HL-60/S4 treated with retinoic acid at 250 ng/mL for 4 days and 3 days (cell line): Measurements from ENCODE around the gene TRPM2.
"Not testable (repeated sequence)": the region's sequence is repeated elsewhere in the genome, so short reads cannot be mapped to it uniquely, and the experiment has no call there.

Source experiments
- in situ Hi-C: fragments of 300-500 bp; cut with MboI; formaldehyde crosslinking; loops from 2 replicates; pipeline ENCODE4 v1.7.0; 2022; ENCODE audit warnings: low sequenced_read_pairs

TRPM2 gene

DNA sequence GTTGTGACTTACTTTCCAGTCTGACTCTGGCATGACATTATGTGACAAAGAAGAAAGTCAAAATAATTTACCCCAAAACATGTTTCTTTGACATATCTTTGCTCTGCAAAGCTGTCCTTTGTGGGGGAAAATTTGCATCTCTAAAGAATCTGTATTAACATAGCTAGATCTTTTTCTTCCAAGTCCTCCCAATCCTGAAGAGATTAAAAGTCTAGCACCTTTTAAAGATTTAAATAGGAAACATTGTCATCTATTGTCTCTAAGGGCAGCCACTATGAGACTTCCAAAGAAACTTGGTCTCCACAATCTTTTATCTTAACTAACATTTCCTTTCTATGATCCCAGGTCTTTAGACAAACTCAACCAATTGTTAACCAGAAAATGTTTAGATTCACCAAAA is 117.9 kb downstream of the TRPM2 start:
- in situ Hi-C loops: no loop called here

DNA sequence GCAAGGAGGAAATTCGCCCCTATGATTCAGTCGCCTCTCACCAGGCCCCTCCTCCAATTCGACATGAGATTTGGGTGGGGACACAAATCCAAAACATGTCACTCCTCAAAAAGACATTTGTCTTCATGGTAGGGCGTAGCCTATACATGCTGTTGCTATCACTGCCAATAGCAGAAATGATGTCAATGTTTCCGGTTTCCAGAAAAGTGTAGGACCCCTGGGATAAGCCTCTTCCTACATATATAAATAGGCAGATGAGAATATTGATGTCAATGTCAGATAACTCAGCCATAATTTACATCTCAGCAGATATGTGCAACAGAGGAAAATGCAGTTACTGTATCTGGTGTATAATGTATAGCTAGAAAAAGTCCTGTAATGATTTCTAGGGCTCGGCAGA is 118.6 kb downstream of the TRPM2 start:
- in situ Hi-C loops: no loop called here

DNA sequence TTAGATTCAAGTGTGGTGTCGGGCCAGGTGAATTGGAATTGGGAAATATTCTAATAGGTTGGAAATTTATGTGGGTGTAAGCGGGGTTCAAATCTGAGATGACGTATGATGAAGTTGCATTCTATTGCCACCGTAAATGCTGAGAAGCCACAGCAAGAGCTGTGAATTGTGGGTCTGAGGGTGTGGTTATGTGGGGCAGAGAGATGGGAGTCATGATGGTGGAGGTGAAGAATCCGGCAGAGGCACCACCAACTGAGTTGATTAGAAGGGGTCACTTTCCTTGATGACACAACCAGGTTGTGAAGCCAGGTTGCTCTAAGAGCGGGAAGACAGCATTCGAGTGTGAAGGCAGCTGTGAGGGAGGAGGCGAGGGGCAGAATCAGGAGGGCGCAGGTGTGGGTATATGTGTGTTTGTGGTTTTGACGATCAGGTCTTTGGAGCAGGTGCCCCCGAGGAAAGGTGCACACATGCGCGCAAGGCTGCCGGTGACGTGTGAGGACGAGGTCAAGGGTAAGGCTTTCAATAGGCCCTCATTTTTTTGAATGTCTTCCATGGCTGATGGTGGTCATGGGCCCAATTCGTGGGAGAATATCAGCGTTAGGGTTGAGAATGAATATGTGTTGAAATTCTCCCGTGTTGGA is 120.6 kb downstream of the TRPM2 start:
- in situ Hi-C loops: no loop called here

DNA sequence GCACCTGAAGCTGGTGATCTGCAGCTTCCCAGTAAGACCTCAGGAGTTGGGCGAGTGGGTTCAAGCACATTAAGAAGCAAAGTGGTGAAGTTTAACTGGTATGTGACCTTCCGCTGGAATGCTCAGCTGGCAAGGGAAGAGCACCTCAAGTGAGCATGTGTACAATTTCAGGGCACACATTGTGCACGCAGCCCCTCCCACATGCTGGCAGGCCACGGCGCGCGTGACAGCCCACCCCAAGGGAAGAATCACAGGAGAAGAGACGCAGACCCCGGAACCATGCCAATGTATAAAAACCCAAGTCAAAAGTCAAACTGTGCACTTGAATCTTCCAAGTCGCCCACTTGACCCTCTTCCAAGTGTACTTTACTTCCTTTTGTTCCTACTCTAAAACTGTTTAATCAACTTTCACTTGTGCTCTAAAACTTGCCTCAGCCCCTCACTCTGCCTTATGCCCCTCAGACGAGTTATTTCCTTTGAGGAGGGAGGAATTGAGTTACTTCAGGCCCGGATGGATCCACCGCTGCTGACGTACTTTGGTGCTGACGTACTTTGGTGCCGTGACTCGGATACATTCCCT is 121.9 kb downstream of the TRPM2 start:
- in situ Hi-C loops: no loop called here

DNA sequence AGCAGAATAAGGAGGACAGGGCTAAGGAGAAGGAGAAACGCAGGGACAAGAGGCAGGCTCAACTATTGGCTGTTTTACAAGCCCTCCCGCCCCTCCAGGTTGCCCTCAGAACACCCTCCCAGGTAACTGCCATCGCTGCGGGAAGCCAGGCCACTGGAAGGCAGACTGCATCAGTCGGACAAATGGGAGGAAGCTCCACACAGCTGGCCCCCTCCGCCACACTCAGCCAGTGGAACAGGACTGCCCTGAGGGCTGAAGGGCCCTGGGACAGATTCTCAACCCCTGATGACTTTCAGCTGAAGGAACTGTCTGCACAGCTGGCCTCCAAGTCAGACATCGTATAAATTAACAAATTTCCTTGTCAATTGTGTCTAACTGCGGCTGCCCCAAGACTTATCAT is 123.7 kb downstream of the TRPM2 start:
- in situ Hi-C loops: no loop called here

DNA sequence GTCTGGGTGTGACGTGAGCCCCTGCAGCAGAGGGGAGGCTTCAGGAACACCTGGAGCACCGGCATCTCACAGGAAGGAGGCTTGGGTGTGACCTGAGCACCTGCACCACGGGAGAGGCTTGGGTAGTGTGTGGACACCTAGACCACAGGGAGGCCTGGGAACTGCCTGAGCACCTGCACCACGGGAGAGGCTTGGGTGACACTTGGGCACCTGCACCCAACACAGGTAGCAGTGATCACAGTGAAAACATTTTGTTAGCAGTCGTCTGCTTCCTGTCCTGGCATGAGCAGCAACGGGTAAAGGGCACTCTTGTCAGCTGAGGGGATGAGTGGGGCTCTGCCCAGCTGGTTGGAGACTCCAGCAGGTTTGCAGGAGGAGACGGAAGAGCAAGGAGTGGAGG is 124.3 kb downstream of the TRPM2 start:
- in situ Hi-C loops: no loop called here

DNA sequence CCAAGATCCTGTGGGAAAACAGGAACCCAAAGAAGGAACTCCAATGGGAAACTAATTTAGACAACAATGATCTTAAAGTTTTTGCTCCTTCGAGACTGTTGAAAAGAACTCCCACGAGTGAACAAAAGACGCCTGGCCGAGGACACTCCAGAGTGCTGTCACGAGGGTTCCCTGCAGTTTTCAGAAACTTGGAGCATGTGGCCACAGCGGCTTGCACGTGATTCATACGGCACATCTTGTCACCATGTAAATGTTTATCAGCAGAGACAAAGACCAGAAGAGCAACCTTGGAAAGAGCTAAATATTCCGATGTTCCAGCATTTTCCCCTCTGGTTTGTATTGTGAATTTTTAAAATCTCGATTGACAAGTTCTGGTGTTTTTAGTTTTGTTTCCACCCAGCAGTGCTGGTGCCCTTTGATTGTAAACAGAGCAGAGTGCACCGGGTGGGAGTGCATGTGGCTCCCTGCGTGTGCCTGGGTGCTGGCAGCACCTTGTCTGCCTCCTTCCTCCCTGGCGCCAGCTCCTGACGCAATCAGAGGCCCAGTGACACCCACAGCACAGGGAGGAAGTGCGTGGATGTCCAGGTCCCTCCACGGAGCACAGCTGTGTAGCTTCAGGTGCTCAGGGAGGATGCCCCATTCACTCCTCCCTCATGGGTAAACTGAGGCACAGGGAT is 124.8 kb downstream of the TRPM2 start:
- in situ Hi-C loops: no loop called here

DNA sequence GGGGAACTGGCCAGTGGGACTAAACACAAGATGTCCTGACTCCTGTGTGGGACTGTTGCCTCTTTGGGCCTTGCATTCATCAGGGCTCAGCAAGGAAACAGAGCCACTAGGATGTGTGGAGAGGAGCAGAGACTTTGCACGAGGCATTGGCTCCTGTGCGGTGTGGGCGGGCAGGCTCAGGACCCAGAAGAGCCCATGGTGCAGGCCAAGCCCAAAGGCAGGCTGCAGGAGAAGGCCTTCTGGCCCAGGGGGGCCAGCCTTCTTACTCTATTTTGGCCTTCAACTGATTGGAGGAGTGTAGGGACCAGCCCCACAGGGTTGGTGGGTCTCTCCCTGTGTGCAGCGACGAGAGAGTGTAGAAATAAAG is 125.4 kb downstream of the TRPM2 start:
- in situ Hi-C loops: no loop called here

DNA sequence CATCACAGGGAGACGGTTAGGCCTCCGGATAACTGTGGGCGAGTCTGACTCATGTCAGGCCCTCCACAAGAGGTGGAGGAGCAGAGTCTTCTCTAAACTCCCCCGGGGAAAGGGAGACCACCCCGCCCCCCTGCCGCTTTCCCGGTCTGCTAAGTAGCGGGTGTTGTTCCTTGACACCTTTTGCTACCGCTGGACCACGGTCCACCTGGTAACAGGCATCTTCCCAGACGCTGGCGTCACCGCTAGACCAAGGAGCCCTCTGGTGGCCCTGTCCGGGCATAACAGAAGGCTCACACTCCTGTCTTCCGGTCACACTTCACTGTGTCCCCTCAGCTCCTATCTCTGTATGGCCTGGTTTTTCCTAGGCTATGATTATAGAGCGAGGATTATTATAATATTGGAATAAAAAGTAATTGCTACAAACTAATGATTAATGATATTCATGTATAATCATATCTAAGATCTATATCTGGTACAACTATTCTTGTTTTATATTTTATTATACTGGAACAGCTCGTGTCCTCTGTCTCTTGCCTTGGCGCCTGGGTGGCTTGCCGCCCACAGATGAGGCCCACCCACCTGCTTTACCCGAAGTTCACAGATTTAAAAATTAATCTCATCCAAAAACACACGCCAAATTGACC is 126.3 kb downstream of the TRPM2 start:
- in situ Hi-C loops: not testable (repeated sequence)

DNA sequence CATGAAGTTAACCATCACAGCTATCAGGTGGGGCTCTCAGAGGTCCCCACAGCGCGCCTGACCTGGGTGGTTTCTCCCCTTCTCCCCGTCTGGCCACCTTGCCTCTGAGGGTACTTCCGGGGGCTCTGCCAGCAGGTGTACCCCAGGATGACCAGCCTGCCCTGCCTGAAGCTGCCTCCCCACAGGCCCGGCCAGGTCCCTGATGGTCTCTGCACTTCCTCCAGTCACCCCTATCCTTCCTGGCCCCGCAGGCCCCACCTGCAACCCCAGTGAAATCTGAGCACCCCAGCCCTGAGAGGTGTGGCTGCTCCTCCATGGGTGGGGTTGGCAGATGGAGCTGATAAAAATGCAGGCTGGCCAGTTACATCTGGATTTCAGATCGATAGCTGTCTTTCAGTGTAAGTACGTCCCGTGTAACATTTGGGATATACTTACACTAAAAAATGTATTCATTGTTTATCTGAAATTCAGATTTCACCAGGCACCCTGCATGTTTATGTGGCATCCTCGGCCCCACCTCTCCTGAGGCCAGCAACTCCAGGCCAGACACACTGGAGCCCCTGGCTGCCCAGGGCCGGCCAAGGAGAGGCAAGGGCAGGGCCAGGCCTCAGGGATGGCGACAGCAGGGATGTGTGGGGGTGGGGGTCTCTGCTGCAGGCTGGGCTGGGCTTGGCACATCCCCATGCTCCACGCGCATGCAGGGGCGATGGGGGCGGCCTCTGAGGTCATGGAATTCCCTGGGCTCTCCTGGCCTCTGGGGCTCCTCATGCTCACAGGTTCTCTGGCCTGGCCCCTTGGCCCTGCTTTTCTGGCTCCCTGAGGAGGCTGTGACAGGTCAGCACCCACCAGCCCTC is 127.0 kb downstream of the TRPM2 start:
- in situ Hi-C loops: no loop called here

DNA sequence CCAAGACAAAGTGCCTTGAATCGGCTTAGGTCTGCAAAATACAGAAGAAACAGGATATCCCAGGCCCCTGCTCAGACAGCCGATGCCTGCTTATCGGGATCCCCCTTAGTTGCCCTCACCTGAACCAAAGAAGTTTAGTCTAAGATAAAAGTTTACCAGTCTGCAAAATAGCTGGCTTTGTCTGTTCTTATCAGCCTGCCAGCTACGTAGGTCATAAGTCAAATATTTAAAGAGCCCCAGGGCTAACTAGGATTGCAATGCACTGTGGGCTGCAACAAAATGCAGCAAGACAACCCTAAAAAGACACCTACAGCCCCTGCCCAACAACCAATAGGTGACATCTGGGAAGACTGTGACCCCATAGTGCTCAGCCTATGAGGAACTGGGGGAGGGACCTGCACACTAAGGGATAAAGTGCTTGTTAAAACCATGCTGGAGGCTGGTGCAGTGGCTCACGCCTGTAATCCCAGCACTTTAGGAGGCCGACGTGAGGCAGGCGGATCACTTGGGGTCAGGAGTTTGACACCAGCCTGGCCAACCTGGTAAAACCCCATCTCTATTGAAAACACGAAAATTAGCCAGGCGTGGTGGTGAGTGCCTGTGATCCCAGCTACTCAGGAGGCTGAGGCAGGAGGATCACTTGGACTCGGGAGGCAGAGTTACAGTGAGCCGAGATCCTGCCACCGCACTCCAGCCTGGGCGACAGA is 129.3 kb downstream of the TRPM2 start:
- in situ Hi-C loops: no loop called here

DNA sequence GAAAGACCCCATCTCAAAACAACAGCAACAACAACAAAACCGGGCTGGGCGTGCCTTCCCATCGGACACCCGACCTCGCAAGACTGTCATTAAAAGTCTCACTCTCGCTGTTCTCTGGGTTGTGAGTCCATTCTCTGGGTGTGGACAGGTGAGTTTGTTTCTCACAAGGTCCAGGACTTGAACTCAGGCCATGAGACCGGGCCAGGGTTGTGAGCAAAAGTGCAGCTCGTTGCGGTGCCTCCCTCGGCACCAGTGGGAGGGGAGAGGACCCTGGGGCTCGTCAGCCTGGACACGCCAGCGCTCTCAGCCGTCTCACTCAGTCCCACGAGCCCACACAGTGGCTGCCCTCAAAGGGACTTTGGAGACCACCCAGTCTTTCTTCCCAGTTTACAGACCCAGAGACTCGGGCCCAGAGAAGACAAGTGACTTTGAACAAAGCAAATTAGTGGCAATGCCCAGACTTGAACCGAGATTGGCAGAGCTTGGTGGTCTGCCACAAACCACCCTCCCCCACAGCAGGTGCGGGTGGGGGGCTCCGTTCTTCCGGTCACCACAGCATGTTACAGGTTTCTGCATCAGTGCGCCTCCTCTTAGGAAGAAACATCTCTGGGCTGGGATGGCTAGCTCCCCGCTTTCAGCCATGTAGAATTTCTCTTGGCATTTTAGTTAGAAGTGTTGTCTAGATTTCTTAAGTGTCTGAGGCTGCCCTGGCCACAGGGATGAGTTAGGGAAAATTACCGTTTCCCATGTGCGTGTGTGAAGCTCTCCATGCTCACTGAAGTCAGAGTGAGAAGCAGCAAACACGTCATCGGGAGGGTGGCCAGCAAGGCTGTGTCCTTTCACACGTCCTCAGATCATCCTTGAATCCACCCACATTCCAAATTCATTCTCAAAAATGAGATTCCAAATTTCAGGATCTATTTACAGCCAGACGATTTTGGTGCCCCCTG is 130.1 kb downstream of the TRPM2 start:
- in situ Hi-C loops: no loop called here

DNA sequence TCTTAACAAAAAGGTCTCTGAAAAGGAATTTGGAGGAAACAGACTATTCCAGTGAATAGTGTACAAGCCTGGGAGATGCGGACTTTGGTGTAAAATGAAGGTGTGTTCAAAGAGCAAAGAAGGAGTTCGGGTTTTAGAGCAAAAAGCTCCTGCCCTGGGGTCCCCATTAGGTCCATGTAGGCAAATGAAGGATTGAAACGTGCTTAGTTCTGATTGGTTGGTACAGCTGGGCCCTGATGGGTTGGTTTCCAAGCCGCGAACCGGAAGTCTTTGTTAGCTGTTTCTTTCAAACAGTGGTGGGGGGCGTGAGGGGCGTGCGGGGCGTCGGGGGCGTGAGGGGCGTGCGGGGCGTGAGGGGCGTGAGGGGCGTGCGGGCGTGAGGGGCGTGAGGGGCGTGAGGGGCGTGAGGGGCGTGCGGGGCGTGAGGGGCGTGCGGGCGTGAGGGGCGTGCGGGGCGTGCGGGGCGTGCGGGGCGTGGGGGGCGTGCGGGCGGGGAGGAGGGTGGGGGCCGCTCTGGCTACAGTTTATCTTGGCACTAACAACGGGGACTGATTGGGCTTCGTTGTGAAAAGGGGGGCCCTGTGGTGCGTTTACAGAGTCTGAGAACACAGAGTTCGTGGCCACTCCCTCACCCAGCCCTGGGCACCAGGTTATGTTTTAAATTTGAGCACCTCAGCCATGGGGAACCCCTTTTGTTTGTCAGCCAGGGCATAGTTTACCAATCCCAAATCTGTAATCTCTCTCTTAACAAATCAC is 131.3 kb downstream of the TRPM2 start:
- in situ Hi-C loops: no loop called here

DNA sequence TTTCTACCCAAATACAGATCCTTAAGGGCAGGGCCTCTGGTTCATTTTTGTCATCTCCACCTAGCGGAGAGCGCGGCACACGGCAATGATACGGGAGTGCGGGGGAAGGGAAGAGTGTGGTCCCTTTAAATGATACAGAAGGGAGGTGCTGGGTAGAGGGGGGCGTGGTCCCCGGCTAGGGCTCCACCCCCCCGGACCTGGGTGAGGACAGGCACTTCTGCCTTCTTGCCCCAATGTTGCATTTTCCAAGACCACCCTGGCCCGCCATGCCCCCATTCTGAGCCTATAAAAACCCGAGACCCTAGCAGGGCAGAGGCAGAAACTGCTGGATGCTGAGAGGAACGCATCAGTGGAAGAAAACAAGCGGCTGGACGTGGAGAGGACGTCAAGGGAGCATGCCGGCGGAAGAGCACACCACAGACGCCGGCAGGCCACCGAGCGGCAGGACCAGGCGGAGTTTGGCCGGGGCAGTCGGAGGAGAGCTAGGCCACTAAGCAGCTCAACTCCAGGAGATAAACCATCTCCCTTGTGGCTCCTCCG is 131.9 kb downstream of the TRPM2 start:
- in situ Hi-C loops: no loop called here

DNA sequence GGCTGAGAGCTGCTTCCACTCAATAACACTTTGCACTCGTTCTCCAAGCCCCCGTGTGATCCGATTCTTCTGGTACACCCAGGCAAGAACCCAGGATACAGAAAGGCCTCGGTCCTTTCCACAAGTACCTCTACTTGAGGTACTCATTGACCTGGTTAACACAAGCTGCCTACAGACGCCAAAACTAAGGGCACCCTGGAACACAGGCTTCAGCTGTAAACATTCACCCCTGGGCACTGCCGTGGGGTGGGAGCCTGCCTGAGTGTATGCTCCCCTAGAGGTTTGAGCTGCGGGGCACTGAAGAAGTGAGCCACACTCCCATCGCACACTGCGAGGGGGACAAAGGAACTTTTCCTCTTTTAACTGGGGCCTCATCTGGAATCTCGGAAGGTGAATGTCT is 132.4 kb downstream of the TRPM2 start:
- in situ Hi-C loops: no loop called here

DNA sequence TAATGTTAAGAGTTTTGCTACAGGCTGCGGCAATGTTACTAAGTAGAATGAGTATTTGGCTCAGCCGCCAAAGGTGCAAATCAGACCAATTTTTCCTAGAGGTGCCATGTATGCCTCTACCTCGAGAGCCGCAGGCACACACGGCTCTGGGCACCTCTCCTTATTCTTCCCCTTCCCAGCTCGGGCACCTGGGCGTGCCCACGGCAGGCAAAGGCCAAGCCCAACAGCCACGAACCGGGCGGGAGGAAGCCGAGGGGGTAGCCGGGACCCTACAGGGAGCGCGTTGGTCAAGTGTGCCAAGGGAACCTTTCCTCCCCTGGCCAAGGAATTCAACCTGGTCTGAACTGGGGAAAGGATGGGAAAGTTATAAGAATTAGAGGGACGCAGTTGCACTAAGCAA is 132.9 kb downstream of the TRPM2 start:
- in situ Hi-C loops: no loop called here

DNA sequence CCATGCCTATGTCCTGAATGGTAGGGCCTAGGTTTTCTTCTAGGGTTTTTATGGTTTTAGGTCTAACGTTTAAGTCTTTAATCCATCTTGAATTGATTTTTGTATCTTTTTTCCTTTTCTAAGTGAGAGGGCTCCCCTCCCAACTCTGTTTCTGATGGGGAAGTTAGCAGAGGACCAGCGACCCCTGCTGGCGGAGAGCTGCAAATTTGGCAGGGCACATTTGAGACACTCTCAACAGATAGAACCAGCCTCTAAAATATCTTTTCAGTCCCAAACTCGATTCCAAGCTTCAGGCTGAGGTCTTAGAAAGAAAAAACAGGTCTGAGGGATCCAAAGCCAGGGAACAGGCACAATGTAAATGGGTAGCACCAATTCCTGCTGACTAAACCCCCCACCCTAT is 134.4 kb downstream of the TRPM2 start:
- in situ Hi-C loops: no loop called here

DNA sequence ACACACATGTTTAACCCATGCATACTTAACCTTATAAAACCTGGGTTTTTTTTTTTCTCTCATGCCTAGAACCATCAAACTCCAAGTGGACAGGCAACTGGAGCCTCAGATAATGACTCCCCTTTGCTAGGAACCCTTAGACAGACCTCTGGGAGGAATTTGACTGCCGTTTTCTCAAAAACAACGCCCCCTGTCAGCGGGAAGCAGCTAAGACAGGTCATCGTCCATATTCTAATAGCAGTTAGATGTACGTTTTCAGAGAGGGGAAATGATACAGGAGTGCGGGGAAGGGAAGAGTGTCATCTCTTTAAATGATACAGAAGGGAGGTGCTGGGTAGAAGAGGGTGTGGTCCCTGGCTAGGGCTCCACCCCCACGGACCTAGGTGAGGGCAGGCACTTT is 136.5 kb downstream of the TRPM2 start:
- in situ Hi-C loops: no loop called here

DNA sequence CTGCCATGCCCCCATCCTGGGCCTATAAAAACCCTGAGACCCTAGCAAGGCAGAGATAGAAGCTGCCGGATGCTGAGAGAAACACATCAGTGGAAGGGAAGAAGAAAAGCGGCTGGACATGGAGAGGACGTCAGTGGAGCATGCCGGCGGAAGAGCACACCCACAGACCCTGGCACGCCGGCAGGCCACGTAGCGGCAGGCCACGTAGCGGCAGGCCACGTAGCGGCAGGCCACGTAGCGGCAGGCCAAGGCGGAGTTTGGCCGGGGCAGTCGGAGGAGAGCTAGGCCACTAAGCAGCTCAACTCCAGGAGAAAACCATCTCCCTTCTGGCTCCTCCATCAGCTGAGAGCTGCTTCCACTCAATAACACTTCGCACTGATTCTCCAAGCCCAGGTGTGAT is 137.0 kb downstream of the TRPM2 start:
- in situ Hi-C loops: no loop called here
